ENCODE results near the gene TARP. TPM values are rescaled to one million over a fixed set of nuclear protein-coding genes. Genes with fewer than 3 reads are reported as not detected.

TARP gene

DNA sequence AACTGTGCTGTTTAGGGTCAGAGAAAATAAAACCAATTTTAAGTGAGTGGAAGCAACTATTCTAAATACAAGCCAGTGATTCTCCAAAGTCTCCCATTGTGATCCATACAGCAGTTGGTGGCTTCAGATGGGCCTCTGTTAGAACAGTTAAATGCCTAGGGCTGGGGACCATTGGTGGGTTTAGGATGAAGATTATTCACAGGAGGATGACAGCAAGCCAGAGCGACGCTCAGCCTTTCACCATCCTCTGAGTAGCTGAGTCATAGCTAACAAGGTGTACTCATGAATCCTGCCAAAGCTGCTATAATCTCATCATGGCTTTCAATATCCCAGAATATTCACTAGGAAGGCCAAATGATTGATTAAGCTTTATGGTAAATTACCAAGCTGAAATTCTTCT is 55.8 kb downstream of the TARP start:
- DNase-seq (ENCODE audit: low spot score) = no peak

DNA sequence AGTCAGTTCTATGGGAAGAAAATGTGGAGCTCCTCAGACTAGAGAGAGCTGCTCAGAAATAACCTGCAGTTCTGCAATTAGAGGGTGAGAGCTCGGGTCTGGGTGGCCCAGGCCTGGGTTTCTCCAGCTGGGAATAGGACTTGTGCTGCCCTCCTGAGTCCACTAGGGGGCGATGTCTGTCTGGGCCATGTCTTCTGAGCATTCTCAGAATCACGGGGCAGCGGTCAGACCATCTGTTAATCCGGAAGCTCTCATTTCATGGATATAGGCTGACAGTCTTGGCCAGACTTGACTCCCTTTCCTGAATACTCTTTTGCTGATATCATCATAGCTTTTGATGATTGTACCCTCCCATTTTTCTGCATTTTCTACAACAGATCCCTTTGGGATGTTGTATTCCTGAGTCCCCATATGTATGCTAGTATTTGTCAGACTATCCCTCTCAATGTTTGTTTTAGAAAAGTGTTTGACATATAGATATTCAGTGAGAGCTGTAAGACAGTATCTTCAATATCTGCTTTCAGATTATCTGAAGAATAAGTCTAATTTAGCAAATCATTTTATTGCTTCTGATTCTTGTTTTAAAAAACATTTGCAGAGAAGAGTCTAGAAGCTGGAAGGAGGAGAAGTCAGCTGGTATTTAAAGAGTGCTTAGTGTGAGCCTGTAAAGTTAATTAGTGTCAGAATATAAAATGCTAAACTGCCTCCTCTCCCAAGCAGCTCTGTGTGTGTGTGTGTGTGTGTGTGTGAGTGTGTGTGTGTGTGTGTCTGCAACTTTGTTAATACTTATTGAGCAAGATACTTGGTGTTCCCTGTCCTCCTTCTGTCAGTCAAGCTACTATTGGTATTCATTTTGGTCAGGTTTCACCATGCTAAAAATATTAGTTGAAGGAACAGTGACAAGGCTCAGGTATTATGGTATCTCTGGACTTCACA is 57.4 kb downstream of the TARP start:
- DNase-seq (ENCODE audit: low spot score) = peak; percentile 79

DNA sequence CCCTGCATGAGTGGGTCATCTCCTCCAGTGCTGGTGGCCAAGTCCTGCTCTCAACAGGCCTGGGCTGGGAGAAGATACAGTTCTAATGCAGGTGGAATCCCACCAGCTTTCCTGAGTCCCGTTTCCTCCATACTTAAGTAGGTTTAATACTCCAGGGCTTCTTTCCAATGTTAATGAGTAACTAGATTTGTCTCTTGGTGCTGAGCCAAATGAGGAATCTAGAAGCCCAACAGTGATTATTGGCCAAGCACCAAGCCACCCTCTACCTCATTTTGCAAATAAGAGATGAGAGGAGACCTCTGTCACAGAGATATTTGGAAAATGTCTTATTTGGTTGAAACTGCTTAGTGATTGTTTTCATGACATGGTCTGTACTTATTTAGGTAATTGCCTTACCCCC is 58.3 kb downstream of the TARP start:
- no peak for DNase-seq (ENCODE audit: low spot score)

DNA sequence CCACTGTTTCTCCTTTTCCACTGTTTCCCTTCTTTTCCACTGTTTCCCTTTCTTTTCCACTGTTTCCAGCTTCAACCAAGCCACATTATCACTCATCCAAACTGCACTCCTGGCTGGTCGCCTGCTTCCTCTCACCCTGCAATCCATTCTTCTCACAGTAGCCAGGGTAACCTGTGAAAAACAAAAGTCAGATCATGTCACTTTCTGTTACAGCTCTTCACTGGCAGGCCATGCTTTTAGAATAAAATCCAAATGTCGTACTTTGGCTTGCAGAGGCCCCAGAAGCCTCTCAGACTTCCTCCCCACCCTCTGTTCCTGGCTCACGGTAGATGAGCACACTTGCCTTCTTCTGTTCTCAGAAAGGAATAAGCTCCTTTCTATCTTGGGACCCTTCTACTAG is 61.5 kb downstream of the TARP start:
- DNase-seq (ENCODE audit: low spot score) = no peak

DNA sequence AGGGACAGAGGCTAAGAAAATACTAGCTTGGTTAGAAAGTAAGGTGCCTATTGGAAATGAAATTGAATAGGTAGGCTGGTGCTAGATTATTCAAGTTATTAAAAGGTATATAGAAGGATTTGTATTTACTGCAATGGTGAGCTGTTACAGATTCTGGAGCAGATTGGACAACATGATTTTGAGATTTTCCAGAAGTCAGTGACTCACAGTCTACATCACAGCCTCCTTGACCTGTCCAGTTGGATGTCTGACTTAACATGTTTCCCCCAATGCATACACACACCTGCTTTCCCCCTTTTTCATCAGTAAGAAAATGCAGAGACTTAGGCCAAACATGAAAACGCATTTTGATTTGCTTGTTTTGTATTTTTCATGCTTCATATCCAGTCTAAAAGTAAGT is 62.0 kb downstream of the TARP start:
- DNase-seq (ENCODE audit: low spot score) = no peak

Other genes starting within 250 kb of the TARP start
- gene STARD3NL, start 95.4 kb downstream of the TARP start, total RNA-seq = 27.3 TPM